ENCODE results near the gene EEF1AKMT4. TPM values are rescaled to one million over a fixed set of nuclear protein-coding genes. Genes with fewer than 3 reads are reported as not detected.

EEF1AKMT4 gene
- total RNA-seq, 1 experiment from 2014 or later = 11.7 TPM

- intact Hi-C loops (cut with micrococcal nuclease; ENCODE audit: unreplicated experiment) = loop anchor here (2.0 to 5.0 kb wide), 4 partner anchors 54 to 224 kb away; partner anchors contain the start of genes ABCC5 and ABCF3
- no TSS peak for BruUV-seq (replicated peaks)
- peaks cover 11% of the 10 kb centered on the region for H3K79me2 ChIP-seq (ENCODE audit: low read depth)
- TF ChIP-seq CTCF (conservative IDR thresholded peaks at IDR 0.05) = no peak
- TF ChIP-seq EZH2 (IDR thresholded peaks at IDR 0.05; ENCODE audit: low read depth) = no peak
- H3K36me3 ChIP-seq (ENCODE audit: low read depth) = peaks cover 38% of the 10 kb centered on the region
- no peaks in the 10 kb centered on the region for H3K9me3 ChIP-seq (ENCODE audit: insufficient read depth, low read depth)
- no peaks in the 10 kb centered on the region for H3K9me2 ChIP-seq (ENCODE audit: insufficient read depth)
- ChIA-PET CTCF (interaction anchor here (0.6 to 1.5 kb wide), 4 partner anchors 13 to 167 kb away, joined by 4 to 7 read pairs (median 6); no protein-coding TSS in a partner anchor), POLR2A (ENCODE audit: unreplicated experiment) (interaction anchor here (0.5 kb wide), 1 partner anchor 235 kb away, joined by 3 read pairs; no protein-coding TSS in a partner anchor)
- H4K20me1 ChIP-seq (ENCODE audit: insufficient read depth) = peaks cover 23% of the 10 kb centered on the region
- H3K27me3 ChIP-seq (ENCODE audit: insufficient read depth, low read depth) = no peaks in the 10 kb centered on the region
- H3F3A ChIP-seq (ENCODE audit: insufficient read depth, low read depth) = peaks cover 40% of the 10 kb centered on the region
- no peak overlapping the region; the same call in 1 of the 2 replicates for H3K4me3 ChIP-seq
- H3K4me1 ChIP-seq (replicated peaks; ENCODE audit: insufficient read depth) = 0 out of 2 replicates have a peak, but pooled peaks cover 7% of the 10 kb centered on the region
- H3K4me2 ChIP-seq = peak overlapping the region; percentile 51
- no peak overlapping the region for H3K27ac ChIP-seq
- no peak for DNase-seq
- H2AFZ ChIP-seq = no peak overlapping the region
These were observed 8.4 kb upstream of the EEF1AKMT4 start for GRCh38 chr3:184241141-184241446.

GRCh38 chr3:184241447-184242296 is 7.8 kb upstream of the EEF1AKMT4 start:
- H3K9me2 ChIP-seq (ENCODE audit: insufficient read depth) = no peaks in the 10 kb centered on the region
- H3K27ac ChIP-seq = no peak overlapping the region
- H3K4me1 ChIP-seq (replicated peaks; ENCODE audit: insufficient read depth) = 0 out of 2 replicates have a peak, but pooled peaks cover 7% of the 10 kb centered on the region
- BruUV-seq (replicated peaks) = no TSS peak
- peaks cover 45% of the 10 kb centered on the region for H3F3A ChIP-seq (ENCODE audit: insufficient read depth, low read depth)
- no peaks in the 10 kb centered on the region for H3K9me3 ChIP-seq (ENCODE audit: insufficient read depth, low read depth)
- H3K36me3 ChIP-seq (ENCODE audit: low read depth) = peaks cover 40% of the 10 kb centered on the region
- CTCF ChIA-PET = interaction anchor here (0.6 to 1.5 kb wide), 8 partner anchors 14 to 989 kb away, joined by 3 to 7 read pairs (median 4); partner anchors contain the start of gene B3GNT5
- peak; percentile 70 for TF ChIP-seq CTCF (conservative IDR thresholded peaks at IDR 0.05)
- TF ChIP-seq EZH2 (IDR thresholded peaks at IDR 0.05; ENCODE audit: low read depth) = no peak
- H3K4me3 ChIP-seq = no peak overlapping the region; the same call in 1 of the 2 replicates
- intact Hi-C loops (cut with micrococcal nuclease; ENCODE audit: unreplicated experiment) = loop anchor here (1.0 to 5.0 kb wide), 6 partner anchors 55 to 346 kb away; partner anchors contain the start of genes ABCC5 and ABCF3
- POLR2A ChIA-PET (ENCODE audit: unreplicated experiment) = interaction anchor here (0.5 to 1.2 kb wide), 4 partner anchors 56 to 235 kb away, joined by 3 to 5 read pairs (median 4); partner anchors contain the start of gene ABCF3
- H3K4me2 ChIP-seq = peak overlapping the region; percentile 51
- peaks cover 17% of the 10 kb centered on the region for H3K79me2 ChIP-seq (ENCODE audit: low read depth)
- DNase-seq = peak; percentile 72 to 94
- no peak overlapping the region for H2AFZ ChIP-seq
- H4K20me1 ChIP-seq (ENCODE audit: insufficient read depth) = peaks cover 23% of the 10 kb centered on the region
- H3K27me3 ChIP-seq (ENCODE audit: insufficient read depth, low read depth) = no peaks in the 10 kb centered on the region

GRCh38 chr3:184242297-184242685 is 7.2 kb upstream of the EEF1AKMT4 start:
- no peaks in the 10 kb centered on the region for H3K9me3 ChIP-seq (ENCODE audit: insufficient read depth, low read depth)
- no peaks in the 10 kb centered on the region for H3K27me3 ChIP-seq (ENCODE audit: insufficient read depth, low read depth)
- intact Hi-C loops (cut with micrococcal nuclease; ENCODE audit: unreplicated experiment) = loop anchor here (1.0 to 5.0 kb wide), 3 partner anchors 97 to 347 kb away; partner anchors contain the start of gene ABCC5
- TF ChIP-seq EZH2 (IDR thresholded peaks at IDR 0.05; ENCODE audit: low read depth) = no peak
- no peak for TF ChIP-seq CTCF (conservative IDR thresholded peaks at IDR 0.05)
- no peak overlapping the region; the same call in 1 of the 2 replicates for H3K4me3 ChIP-seq
- H4K20me1 ChIP-seq (ENCODE audit: insufficient read depth) = peaks cover 23% of the 10 kb centered on the region
- peaks cover 40% of the 10 kb centered on the region for H3K36me3 ChIP-seq (ENCODE audit: low read depth)
- H3K4me1 ChIP-seq (replicated peaks; ENCODE audit: insufficient read depth) = peaks cover 12% of the 10 kb centered on the region
- CTCF ChIA-PET = interaction anchor here (0.6 to 1.2 kb wide), 4 partner anchors 66 to 989 kb away, joined by 3 to 6 read pairs (median 4); partner anchors contain the start of gene B3GNT5
- no peaks in the 10 kb centered on the region for H3K9me2 ChIP-seq (ENCODE audit: insufficient read depth)
- POLR2A ChIA-PET (ENCODE audit: unreplicated experiment) = interaction anchor here (0.5 to 1.2 kb wide), 2 partner anchors 57 to 108 kb away, joined by 4 to 5 read pairs; partner anchors contain the start of gene ABCF3
- peaks cover 23% of the 10 kb centered on the region for H3K79me2 ChIP-seq (ENCODE audit: low read depth)
- BruUV-seq (replicated peaks) = no TSS peak
- H3F3A ChIP-seq (ENCODE audit: insufficient read depth, low read depth) = peaks cover 45% of the 10 kb centered on the region
- no peak overlapping the region for H3K27ac ChIP-seq
- no peak for DNase-seq
- no peak overlapping the region for H2AFZ ChIP-seq
- peak overlapping the region; percentile 51 for H3K4me2 ChIP-seq

All from PC-9 (cell line).